ENCODE measurements around the gene ZFHX3. TPM values are rescaled to one million over a fixed set of nuclear protein-coding genes. Genes with fewer than 3 reads are reported as not detected.
A peak's percentile ranks its signal among the peaks of the same experiment; 100 is the strongest.

The ZFHX3 gene
- total and polyA plus RNA-seq, 9 donors, result 5.2 to 12.0 (median 7.5) TPM

GRCh38 chr16:73056448-73056847, 8.5 kb upstream of the ZFHX3 start:
- WGBS (ENCODE audit: insufficient coverage), result no CpG with 5 or more reads among the region's 7 CpGs
- peaks cover 44% of the 10 kb centered on the region for H3K4me1 ChIP-seq (ENCODE audit: control insufficient read depth, insufficient read depth, low read length)

GRCh38 chr16:73054813-73055482, 7.0 kb upstream of the ZFHX3 start:
- no peak overlapping the region for H3K4me3 ChIP-seq (ENCODE audit: low read length)
- H3K9me3 ChIP-seq (replicated peaks; ENCODE audit: control insufficient read depth, low read depth, low read length), result no peaks in the 10 kb centered on the region
- H3K4me1 ChIP-seq (ENCODE audit: control insufficient read depth, insufficient read depth, low read length), result peaks cover 57% of the 10 kb centered on the region
- H3K27me3 ChIP-seq (ENCODE audit: control insufficient read depth, insufficient read depth, low read length), result no peaks in the 10 kb centered on the region
- peak overlapping the region; percentile 84 for H3K27ac ChIP-seq (ENCODE audit: low read length)
- peak; percentile 54 for DNase-seq
- WGBS (ENCODE audit: insufficient coverage), result no CpG with 5 or more reads among the region's 5 CpGs
- no peaks in the 10 kb centered on the region for H3K36me3 ChIP-seq (ENCODE audit: control insufficient read depth, insufficient read depth, low read length)

More at GRCh38 chr16:73056448-73056847, 8.5 kb upstream of the ZFHX3 start:
- Histone ChIP-seq H3K9me3 (replicated peaks; ENCODE audit: control insufficient read depth, low read depth, low read length) (no peaks in the 10 kb centered on the region), H3K27ac (ENCODE audit: low read length) (peak overlapping the region; percentile 84), H3K27me3 (ENCODE audit: control insufficient read depth, insufficient read depth, low read length) (peaks cover 5% of the 10 kb centered on the region), H3K4me3 (ENCODE audit: low read length) (peak overlapping the region; percentile 25), H3K36me3 (ENCODE audit: control insufficient read depth, insufficient read depth, low read length) (no peaks in the 10 kb centered on the region)
- peak; percentile 37 for DNase-seq

GRCh38 chr16:73054498-73054812, 6.5 kb upstream of the ZFHX3 start:
- Histone ChIP-seq H3K4me1 (ENCODE audit: control insufficient read depth, insufficient read depth, low read length) (peaks cover 62% of the 10 kb centered on the region), H3K27ac (ENCODE audit: low read length) (peak overlapping the region; percentile 84), H3K4me3 (ENCODE audit: low read length) (no peak overlapping the region), H3K27me3 (ENCODE audit: control insufficient read depth, insufficient read depth, low read length) (no peaks in the 10 kb centered on the region), H3K9me3 (replicated peaks; ENCODE audit: control insufficient read depth, low read depth, low read length) (no peaks in the 10 kb centered on the region), H3K36me3 (ENCODE audit: control insufficient read depth, insufficient read depth, low read length) (no peaks in the 10 kb centered on the region)
- DNase-seq, result no peak
- no CpG with 5 or more reads among the region's 6 CpGs for WGBS (ENCODE audit: insufficient coverage)

- peak; percentile 60 for DNase-seq
- no CpG with 5 or more reads among the region's 10 CpGs for WGBS (ENCODE audit: insufficient coverage)
Observed at GRCh38 chr16:73054125-73054484, 6.2 kb upstream of the ZFHX3 start.

GRCh38 chr16:73053364-73054124, 5.6 kb upstream of the ZFHX3 start:
- Histone ChIP-seq H3K27ac (ENCODE audit: low read length) (peak overlapping the region; percentile 90), H3K27me3 (ENCODE audit: control insufficient read depth, insufficient read depth, low read length) (no peaks in the 10 kb centered on the region), H3K9me3 (replicated peaks; ENCODE audit: control insufficient read depth, low read depth, low read length) (no peaks in the 10 kb centered on the region), H3K4me3 (ENCODE audit: low read length) (no peak overlapping the region), H3K36me3 (ENCODE audit: control insufficient read depth, insufficient read depth, low read length) (no peaks in the 10 kb centered on the region), H3K4me1 (ENCODE audit: control insufficient read depth, insufficient read depth, low read length) (peaks cover 68% of the 10 kb centered on the region)
- WGBS (ENCODE audit: insufficient coverage), result 44% methylated on average over 8 of the region's 16 CpGs
- DNase-seq, result peak; percentile 72

More at GRCh38 chr16:73054125-73054484, 6.2 kb upstream of the ZFHX3 start:
- Histone ChIP-seq H3K27ac (ENCODE audit: low read length) (peak overlapping the region; percentile 90), H3K36me3 (ENCODE audit: control insufficient read depth, insufficient read depth, low read length) (no peaks in the 10 kb centered on the region), H3K9me3 (replicated peaks; ENCODE audit: control insufficient read depth, low read depth, low read length) (no peaks in the 10 kb centered on the region), H3K4me1 (ENCODE audit: control insufficient read depth, insufficient read depth, low read length) (peaks cover 65% of the 10 kb centered on the region), H3K4me3 (ENCODE audit: low read length) (no peak overlapping the region), H3K27me3 (ENCODE audit: control insufficient read depth, insufficient read depth, low read length) (no peaks in the 10 kb centered on the region)

GRCh38 chr16:73053038-73053363, 5.1 kb upstream of the ZFHX3 start:
- Histone ChIP-seq H3K9me3 (replicated peaks; ENCODE audit: control insufficient read depth, low read depth, low read length) (no peaks in the 10 kb centered on the region), H3K4me1 (ENCODE audit: control insufficient read depth, insufficient read depth, low read length) (peaks cover 70% of the 10 kb centered on the region), H3K36me3 (ENCODE audit: control insufficient read depth, insufficient read depth, low read length) (no peaks in the 10 kb centered on the region), H3K27ac (ENCODE audit: low read length) (peak overlapping the region; percentile 90), H3K4me3 (ENCODE audit: low read length) (no peak overlapping the region), H3K27me3 (ENCODE audit: control insufficient read depth, insufficient read depth, low read length) (no peaks in the 10 kb centered on the region)
- no peak for DNase-seq
- no CpG with 5 or more reads among the region's 4 CpGs for WGBS (ENCODE audit: insufficient coverage)

- no peak overlapping the region for H3K4me3 ChIP-seq (ENCODE audit: low read length)
Observed at GRCh38 chr16:73052576-73052975, 4.6 kb upstream of the ZFHX3 start.

GRCh38 chr16:73051961-73052360, 4.0 kb upstream of the ZFHX3 start:
- Histone ChIP-seq H3K36me3 (ENCODE audit: control insufficient read depth, insufficient read depth, low read length) (no peaks in the 10 kb centered on the region), H3K4me3 (ENCODE audit: low read length) (no peak overlapping the region), H3K4me1 (ENCODE audit: control insufficient read depth, insufficient read depth, low read length) (peaks cover 77% of the 10 kb centered on the region), H3K27ac (ENCODE audit: low read length) (peak overlapping the region; percentile 90), H3K9me3 (replicated peaks; ENCODE audit: control insufficient read depth, low read depth, low read length) (no peaks in the 10 kb centered on the region), H3K27me3 (ENCODE audit: control insufficient read depth, insufficient read depth, low read length) (no peaks in the 10 kb centered on the region)
- WGBS (ENCODE audit: insufficient coverage), result no CpG with 5 or more reads among the region's 9 CpGs
- peak; percentile 60 for DNase-seq

More at GRCh38 chr16:73052576-73052975, 4.6 kb upstream of the ZFHX3 start:
- 42% methylated on average over 6 of the region's 9 CpGs for WGBS (ENCODE audit: insufficient coverage)
- Histone ChIP-seq H3K27me3 (ENCODE audit: control insufficient read depth, insufficient read depth, low read length) (no peaks in the 10 kb centered on the region), H3K9me3 (replicated peaks; ENCODE audit: control insufficient read depth, low read depth, low read length) (no peaks in the 10 kb centered on the region), H3K4me1 (ENCODE audit: control insufficient read depth, insufficient read depth, low read length) (peaks cover 72% of the 10 kb centered on the region), H3K27ac (ENCODE audit: low read length) (peak overlapping the region; percentile 90), H3K36me3 (ENCODE audit: control insufficient read depth, insufficient read depth, low read length) (no peaks in the 10 kb centered on the region)
- DNase-seq, result peak; percentile 64

- peak overlapping the region; percentile 90 for H3K27ac ChIP-seq (ENCODE audit: low read length)
- 56% methylated on average over 3 of the region's 5 CpGs for WGBS (ENCODE audit: insufficient coverage)
- peak; percentile 49 for DNase-seq
- no peaks in the 10 kb centered on the region for H3K9me3 ChIP-seq (replicated peaks; ENCODE audit: control insufficient read depth, low read depth, low read length)
- H3K27me3 ChIP-seq (ENCODE audit: control insufficient read depth, insufficient read depth, low read length), result no peaks in the 10 kb centered on the region
- H3K4me3 ChIP-seq (ENCODE audit: low read length), result no peak overlapping the region
- H3K4me1 ChIP-seq (ENCODE audit: control insufficient read depth, insufficient read depth, low read length), result peaks cover 73% of the 10 kb centered on the region
- no peaks in the 10 kb centered on the region for H3K36me3 ChIP-seq (ENCODE audit: control insufficient read depth, insufficient read depth, low read length)
Observed at GRCh38 chr16:73051226-73051625, 3.3 kb upstream of the ZFHX3 start.

- 38% methylated on average over 4 of the region's 11 CpGs for WGBS (ENCODE audit: insufficient coverage)
- DNase-seq, result peak; percentile 45
- no peaks in the 10 kb centered on the region for H3K9me3 ChIP-seq (replicated peaks; ENCODE audit: control insufficient read depth, low read depth, low read length)
- H3K27ac ChIP-seq (ENCODE audit: low read length), result peak overlapping the region; percentile 39
- no peaks in the 10 kb centered on the region for H3K27me3 ChIP-seq (ENCODE audit: control insufficient read depth, insufficient read depth, low read length)
- H3K36me3 ChIP-seq (ENCODE audit: control insufficient read depth, insufficient read depth, low read length), result no peaks in the 10 kb centered on the region
- peaks cover 67% of the 10 kb centered on the region for H3K4me1 ChIP-seq (ENCODE audit: control insufficient read depth, insufficient read depth, low read length)
- H3K4me3 ChIP-seq (ENCODE audit: low read length), result no peak overlapping the region
Observed at GRCh38 chr16:73050201-73051099, 2.5 kb upstream of the ZFHX3 start.

Data from muscle of leg (tissue), 11 donors.